Neural cell (in vitro differentiated cells): ENCODE results near the gene AGBL1.

Source experiments
- EZH2 ChIP-seq: fragments of 200-600, 300-800 bp; shearing (Covaris generic), sonication (generic); IDR thresholded peaks from 2 replicates; pipeline ENCODE4 v1.6.1; 2014; ENCODE audit warnings: antibody characterized with exemption, low read length, borderline replicate concordance, mild to moderate bottlenecking; ENCODE audit not compliant: insufficient read depth, poor library complexity, severe bottlenecking
- POLR2AphosphoS5 ChIP-seq: IDR thresholded peaks from 2 replicates; pipeline ENCODE4 v1.6.1; 2012
- TF ChIP-seq, protein P1 (sequence below): fragments of 450-650 bp; IDR thresholded peaks from 2 replicates; pipeline ENCODE4 v1.5.1; 2014; ENCODE audit warnings: antibody characterized with exemption, mild to moderate bottlenecking, moderate library complexity; ENCODE audit not compliant: poor library complexity, severe bottlenecking

DNA sequence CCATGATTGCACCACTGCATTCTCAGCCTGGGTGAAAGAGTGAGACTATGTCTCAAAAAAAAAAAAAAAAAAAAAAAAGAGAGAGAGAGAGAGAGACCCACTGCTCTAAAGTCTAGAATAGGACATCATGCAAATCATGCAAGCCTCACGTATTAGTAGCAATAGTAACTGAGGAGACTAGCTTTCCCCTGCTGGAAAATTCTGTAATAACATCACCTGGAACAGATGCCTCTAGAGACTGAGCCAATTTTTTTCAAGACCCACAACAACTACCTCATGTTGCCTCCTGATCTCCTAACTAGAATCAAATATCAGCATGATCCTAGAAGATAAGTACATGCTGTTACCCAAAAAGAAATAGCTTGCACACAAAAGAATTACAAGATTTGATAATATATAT, 461.9 kb downstream of the AGBL1 start:
- TF ChIP-seq, protein P1, sequence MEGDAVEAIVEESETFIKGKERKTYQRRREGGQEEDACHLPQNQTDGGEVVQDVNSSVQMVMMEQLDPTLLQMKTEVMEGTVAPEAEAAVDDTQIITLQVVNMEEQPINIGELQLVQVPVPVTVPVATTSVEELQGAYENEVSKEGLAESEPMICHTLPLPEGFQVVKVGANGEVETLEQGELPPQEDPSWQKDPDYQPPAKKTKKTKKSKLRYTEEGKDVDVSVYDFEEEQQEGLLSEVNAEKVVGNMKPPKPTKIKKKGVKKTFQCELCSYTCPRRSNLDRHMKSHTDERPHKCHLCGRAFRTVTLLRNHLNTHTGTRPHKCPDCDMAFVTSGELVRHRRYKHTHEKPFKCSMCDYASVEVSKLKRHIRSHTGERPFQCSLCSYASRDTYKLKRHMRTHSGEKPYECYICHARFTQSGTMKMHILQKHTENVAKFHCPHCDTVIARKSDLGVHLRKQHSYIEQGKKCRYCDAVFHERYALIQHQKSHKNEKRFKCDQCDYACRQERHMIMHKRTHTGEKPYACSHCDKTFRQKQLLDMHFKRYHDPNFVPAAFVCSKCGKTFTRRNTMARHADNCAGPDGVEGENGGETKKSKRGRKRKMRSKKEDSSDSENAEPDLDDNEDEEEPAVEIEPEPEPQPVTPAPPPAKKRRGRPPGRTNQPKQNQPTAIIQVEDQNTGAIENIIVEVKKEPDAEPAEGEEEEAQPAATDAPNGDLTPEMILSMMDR, result no peak
- no peak for TF ChIP-seq POLR2AphosphoS5
- no peak for TF ChIP-seq EZH2
